HEK293T (cell line): ENCODE measurements around the gene PRR20G.

Experiments
- ELF4 ChIP-seq: fragments of 450-650 bp; IDR thresholded peaks from 2 replicates; pipeline ENCODE4 v1.6.1; 2017; ENCODE audit warnings: antibody characterized with exemption
- FOXM1 ChIP-seq: fragments of 450-650 bp; IDR thresholded peaks from 2 replicates; pipeline ENCODE4 v1.6.1; 2017; ENCODE audit warnings: mild to moderate bottlenecking, borderline replicate concordance

DNA sequence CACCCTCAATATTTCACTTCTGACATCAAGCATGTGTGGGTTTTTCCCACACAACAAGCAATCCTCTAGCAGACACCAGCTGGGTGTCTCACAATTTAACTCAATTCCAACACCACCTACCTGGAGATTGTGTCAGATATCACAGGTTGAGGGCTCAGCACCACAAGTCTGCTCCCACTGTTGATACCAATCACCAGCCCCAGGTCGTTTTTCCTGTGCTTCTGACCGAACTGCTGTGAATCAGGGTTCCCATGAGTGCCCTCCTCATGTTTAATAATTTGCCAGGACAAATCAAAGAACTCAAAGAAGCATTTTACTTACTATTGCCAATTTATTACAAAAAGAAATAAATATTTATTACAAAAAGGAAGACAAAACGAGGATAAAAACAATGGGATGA lies 25.0 kb upstream of the PRR20G start:
- TF ChIP-seq ELF4 (no peak), FOXM1 (no peak)
